ENCODE data around the gene ASPHD2. TPM values are rescaled to one million over a fixed set of nuclear protein-coding genes. Genes with fewer than 3 reads are reported as not detected.

The ASPHD2 gene
- total and polyA plus RNA-seq, 2 of the 13 experiments (the other 11 are each of a cell fraction or from before 2014, with no cell fraction given): 0.04 TPM

DNA sequence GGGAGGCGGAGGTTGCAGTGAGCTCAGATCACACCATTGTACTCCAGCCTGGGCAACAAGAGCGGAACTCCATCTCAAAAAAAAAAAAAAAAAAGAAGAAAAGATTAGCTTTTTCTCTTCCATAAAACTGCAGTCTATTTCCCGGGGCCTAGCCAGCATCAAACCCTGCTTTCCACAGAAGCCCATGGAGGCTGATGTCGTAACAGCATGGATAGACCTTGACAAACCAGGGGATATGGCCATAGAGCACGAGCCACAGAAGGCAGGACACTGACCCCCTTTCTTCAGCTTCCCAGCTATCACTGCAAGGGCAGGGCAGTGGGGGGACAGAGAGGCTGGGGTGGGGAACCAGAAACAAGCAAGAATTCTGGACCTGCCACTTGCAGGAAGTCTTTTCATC lies 33.0 kb downstream of the ASPHD2 start:
- Histone ChIP-seq H3K4me1 (ENCODE audit: insufficient read depth, low read length) (peaks cover 16% of the 10 kb centered on the region), H3K79me2 (ENCODE audit: insufficient read depth, low read length) (no peaks in the 10 kb centered on the region), H3K36me3 (replicated peaks in 1 of 2; ENCODE audit: control insufficient read depth in 1 of 2, insufficient read depth in 2 of 2, low read length in 2 of 2) (peaks cover 39 to 75% of the 10 kb centered on the region in 2 experiments), H3K27me3 (ENCODE audit: control insufficient read depth in 1 of 2, insufficient read depth in 2 of 2, low read length in 2 of 2) (no peaks in the 10 kb centered on the region), H2AFZ (ENCODE audit: low read length) (no peak overlapping the region), H3K4me2 (ENCODE audit: low read depth, low read length) (no peak overlapping the region), H3K9ac (ENCODE audit: insufficient read depth, low read depth, low read length) (no peak overlapping the region), H4K20me1 (ENCODE audit: insufficient read depth, low read length) (peaks cover 4% of the 10 kb centered on the region), H3K4me3 (replicated peaks in 1 of 3; ENCODE audit: insufficient read depth in 1 of 3, low read depth in 2 of 3, low read length in 3 of 3) (no peak overlapping the region), H3K27ac (ENCODE audit: extremely low read length, insufficient read depth, low read length) (no peak overlapping the region), H3K9me3 (ENCODE audit: low read length) (no peaks in the 10 kb centered on the region)
- intact Hi-C loops (cut with micrococcal nuclease; ENCODE audit: unreplicated experiment): no loop called here
- DNase-seq (ENCODE audit: low spot score): no peak
- 80% methylated on average over 5 of the region's 5 CpGs for WGBS (ENCODE audit: low lambda C conversion rate)
- 0 out of 2 replicates have a peak, but pooled peaks have one; percentile 32 for TF ChIP-seq CEBPG (CRISPR knock-in tag; IDR thresholded peaks at IDR 0.05)
- TF ChIP-seq CEBPB (IDR thresholded peaks at IDR 0.05; ENCODE audit: borderline replicate concordance, low read depth, low read length): peak; percentile 67
- TF ChIP-seq HMG20A (CRISPR knock-in tag; IDR thresholded peaks at IDR 0.05; ENCODE audit: borderline replicate concordance): no peak
- no TSS peak for BruUV-seq (replicated peaks)
- ChIA-PET POLR2A (interaction anchor here (1.0 to 2.5 kb wide), 2 partner anchors 12 to 21 kb away, joined by 3 to 10 read pairs; partner anchors contain the start of genes HPS4 and SRRD), CTCF (ENCODE audit: low intra/inter-chr PET ratio, low total read pairs) (interaction anchor here (1.7 to 2.5 kb wide), 2 partner anchors 63 to 97 kb away, joined by 8 to 16 read pairs; no protein-coding TSS in a partner anchor)
- ATAC-seq: peak; percentile 57
- in situ Hi-C loops (cut with HindIII; ENCODE audit: extremely low pct_ligation_motif_present, low pct_unique_long_range_greater_than_20kb): loop anchor here (5.0 kb wide), 1 partner anchor 95 kb away; no protein-coding TSS in a partner anchor
- no peak for FAIRE-seq

DNA sequence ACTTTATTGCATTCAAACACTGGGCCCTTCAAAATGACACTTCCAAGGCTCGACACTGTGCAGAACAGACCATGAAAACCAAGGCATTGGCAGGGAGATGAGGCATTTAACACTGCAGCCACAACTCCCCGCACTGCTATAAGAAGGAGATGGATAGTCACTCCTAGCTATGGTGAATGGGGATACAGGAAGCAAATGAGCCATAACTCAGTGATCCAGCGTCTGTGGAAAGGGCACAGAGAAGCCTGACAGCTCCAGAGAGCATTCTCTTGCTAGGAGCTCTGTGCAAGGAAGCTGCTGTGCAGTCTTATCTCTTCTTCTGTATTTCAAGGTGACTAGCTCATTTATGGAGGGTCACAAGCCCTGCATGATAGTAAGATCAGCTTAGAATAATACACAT lies 33.6 kb downstream of the ASPHD2 start:
- H3K9me3 ChIP-seq (ENCODE audit: low read length): no peaks in the 10 kb centered on the region
- no peaks in the 10 kb centered on the region for H3K27me3 ChIP-seq (ENCODE audit: control insufficient read depth in 1 of 2, insufficient read depth in 2 of 2, low read length in 2 of 2)
- no peak overlapping the region for H3K9ac ChIP-seq (ENCODE audit: insufficient read depth, low read depth, low read length)
- peaks cover 16% of the 10 kb centered on the region for H3K4me1 ChIP-seq (ENCODE audit: insufficient read depth, low read length)
- H4K20me1 ChIP-seq (ENCODE audit: insufficient read depth, low read length): peaks cover 4% of the 10 kb centered on the region
- no peak overlapping the region for H3K27ac ChIP-seq (ENCODE audit: extremely low read length, insufficient read depth, low read length)
- DNase-seq (ENCODE audit: low spot score) (no peak), ATAC-seq (no peak), FAIRE-seq (no peak)
- intact Hi-C loops (cut with micrococcal nuclease; ENCODE audit: unreplicated experiment): no loop called here
- in situ Hi-C loops (cut with HindIII; ENCODE audit: extremely low pct_ligation_motif_present, low pct_unique_long_range_greater_than_20kb): loop anchor here (5.0 kb wide), 1 partner anchor 95 kb away; no protein-coding TSS in a partner anchor
- no peak overlapping the region for H3K4me3 ChIP-seq (replicated peaks in 1 of 3; ENCODE audit: insufficient read depth in 1 of 3, low read depth in 2 of 3, low read length in 3 of 3)
- BruUV-seq (replicated peaks): no TSS peak
- no peaks in the 10 kb centered on the region for H3K79me2 ChIP-seq (ENCODE audit: insufficient read depth, low read length)
- ChIA-PET POLR2A (interaction anchor here (1.0 to 2.5 kb wide), 2 partner anchors 11 to 21 kb away, joined by 3 to 10 read pairs; partner anchors contain the start of genes HPS4 and SRRD), CTCF (ENCODE audit: low intra/inter-chr PET ratio, low total read pairs) (no interaction called here)
- no peak overlapping the region for H3K4me2 ChIP-seq (ENCODE audit: low read depth, low read length)
- H2AFZ ChIP-seq (ENCODE audit: low read length): no peak overlapping the region
- WGBS (ENCODE audit: low lambda C conversion rate): 96% methylated on average over 3 of the region's 3 CpGs
- H3K36me3 ChIP-seq (replicated peaks in 1 of 2; ENCODE audit: control insufficient read depth in 1 of 2, insufficient read depth in 2 of 2, low read length in 2 of 2): peaks cover 36 to 75% of the 10 kb centered on the region in 2 experiments
- TF ChIP-seq, protein P1, sequence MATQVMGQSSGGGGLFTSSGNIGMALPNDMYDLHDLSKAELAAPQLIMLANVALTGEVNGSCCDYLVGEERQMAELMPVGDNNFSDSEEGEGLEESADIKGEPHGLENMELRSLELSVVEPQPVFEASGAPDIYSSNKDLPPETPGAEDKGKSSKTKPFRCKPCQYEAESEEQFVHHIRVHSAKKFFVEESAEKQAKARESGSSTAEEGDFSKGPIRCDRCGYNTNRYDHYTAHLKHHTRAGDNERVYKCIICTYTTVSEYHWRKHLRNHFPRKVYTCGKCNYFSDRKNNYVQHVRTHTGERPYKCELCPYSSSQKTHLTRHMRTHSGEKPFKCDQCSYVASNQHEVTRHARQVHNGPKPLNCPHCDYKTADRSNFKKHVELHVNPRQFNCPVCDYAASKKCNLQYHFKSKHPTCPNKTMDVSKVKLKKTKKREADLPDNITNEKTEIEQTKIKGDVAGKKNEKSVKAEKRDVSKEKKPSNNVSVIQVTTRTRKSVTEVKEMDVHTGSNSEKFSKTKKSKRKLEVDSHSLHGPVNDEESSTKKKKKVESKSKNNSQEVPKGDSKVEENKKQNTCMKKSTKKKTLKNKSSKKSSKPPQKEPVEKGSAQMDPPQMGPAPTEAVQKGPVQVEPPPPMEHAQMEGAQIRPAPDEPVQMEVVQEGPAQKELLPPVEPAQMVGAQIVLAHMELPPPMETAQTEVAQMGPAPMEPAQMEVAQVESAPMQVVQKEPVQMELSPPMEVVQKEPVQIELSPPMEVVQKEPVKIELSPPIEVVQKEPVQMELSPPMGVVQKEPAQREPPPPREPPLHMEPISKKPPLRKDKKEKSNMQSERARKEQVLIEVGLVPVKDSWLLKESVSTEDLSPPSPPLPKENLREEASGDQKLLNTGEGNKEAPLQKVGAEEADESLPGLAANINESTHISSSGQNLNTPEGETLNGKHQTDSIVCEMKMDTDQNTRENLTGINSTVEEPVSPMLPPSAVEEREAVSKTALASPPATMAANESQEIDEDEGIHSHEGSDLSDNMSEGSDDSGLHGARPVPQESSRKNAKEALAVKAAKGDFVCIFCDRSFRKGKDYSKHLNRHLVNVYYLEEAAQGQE (IDR thresholded peaks at IDR 0.05; ENCODE audit: borderline replicate concordance in 1 of 2, low read depth in 1 of 2, low read length in 2 of 2): no peak
- TF ChIP-seq, protein P2, sequence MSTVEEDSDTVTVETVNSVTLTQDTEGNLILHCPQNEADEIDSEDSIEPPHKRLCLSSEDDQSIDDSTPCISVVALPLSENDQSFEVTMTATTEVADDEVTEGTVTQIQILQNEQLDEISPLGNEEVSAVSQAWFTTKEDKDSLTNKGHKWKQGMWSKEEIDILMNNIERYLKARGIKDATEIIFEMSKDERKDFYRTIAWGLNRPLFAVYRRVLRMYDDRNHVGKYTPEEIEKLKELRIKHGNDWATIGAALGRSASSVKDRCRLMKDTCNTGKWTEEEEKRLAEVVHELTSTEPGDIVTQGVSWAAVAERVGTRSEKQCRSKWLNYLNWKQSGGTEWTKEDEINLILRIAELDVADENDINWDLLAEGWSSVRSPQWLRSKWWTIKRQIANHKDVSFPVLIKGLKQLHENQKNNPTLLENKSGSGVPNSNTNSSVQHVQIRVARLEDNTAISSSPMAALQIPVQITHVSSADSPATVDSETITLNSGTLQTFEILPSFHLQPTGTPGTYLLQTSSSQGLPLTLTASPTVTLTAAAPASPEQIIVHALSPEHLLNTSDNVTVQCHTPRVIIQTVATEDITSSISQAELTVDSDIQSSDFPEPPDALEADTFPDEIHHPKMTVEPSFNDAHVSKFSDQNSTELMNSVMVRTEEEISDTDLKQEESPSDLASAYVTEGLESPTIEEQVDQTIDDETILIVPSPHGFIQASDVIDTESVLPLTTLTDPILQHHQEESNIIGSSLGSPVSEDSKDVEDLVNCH (CRISPR knock-in tag; IDR thresholded peaks at IDR 0.05): no peak
- TF ChIP-seq SALL1 (CRISPR knock-in tag; IDR thresholded peaks at IDR 0.05) (no peak), ZZZ3 (CRISPR knock-in tag; IDR thresholded peaks at IDR 0.05; ENCODE audit: borderline replicate concordance) (no peak)
- TF ChIP-seq, protein P3, sequence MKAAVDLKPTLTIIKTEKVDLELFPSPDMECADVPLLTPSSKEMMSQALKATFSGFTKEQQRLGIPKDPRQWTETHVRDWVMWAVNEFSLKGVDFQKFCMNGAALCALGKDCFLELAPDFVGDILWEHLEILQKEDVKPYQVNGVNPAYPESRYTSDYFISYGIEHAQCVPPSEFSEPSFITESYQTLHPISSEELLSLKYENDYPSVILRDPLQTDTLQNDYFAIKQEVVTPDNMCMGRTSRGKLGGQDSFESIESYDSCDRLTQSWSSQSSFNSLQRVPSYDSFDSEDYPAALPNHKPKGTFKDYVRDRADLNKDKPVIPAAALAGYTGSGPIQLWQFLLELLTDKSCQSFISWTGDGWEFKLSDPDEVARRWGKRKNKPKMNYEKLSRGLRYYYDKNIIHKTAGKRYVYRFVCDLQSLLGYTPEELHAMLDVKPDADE (CRISPR knock-in tag; IDR thresholded peaks at IDR 0.05): no peak

All from HepG2 (cell line).